Smooth muscle cell (in vitro differentiated cells): ENCODE results near the gene MAP1LC3B2. TPM values are rescaled to one million over a fixed set of nuclear protein-coding genes. Genes with fewer than 3 reads are reported as not detected.
A peak's percentile ranks its signal among the peaks of the same experiment; 100 is the strongest.

Source experiments
- DNase-seq: peaks from one replicate; lab custom pipeline; 2025; ENCODE audit not compliant: unreplicated experiment; lab: John Stamatoyannopoulos, UW
- H2AFZ ChIP-seq: fragments of 200-600 bp; sonication (generic); 2 replicates; pipeline ENCODE4 v1.6.0; 2016; ENCODE audit warnings: antibody characterized with exemption, low read depth, mild to moderate bottlenecking
- H3F3A ChIP-seq: fragments of 200-600 bp; sonication (generic); 2 replicates; pipeline ENCODE4 v1.6.0; 2017; ENCODE audit warnings: antibody characterized with exemption, low read depth
- H3K27ac ChIP-seq: fragments of 200-600 bp; sonication (generic); 2 replicates; pipeline ENCODE4 v1.5.1; 2016; ENCODE audit warnings: low read depth, mild to moderate bottlenecking
- H3K27me3 ChIP-seq: fragments of 200-600 bp; sonication (generic); 2 replicates; pipeline ENCODE4 v1.6.1; 2016; ENCODE audit warnings: low read depth, mild to moderate bottlenecking
- H3K36me3 ChIP-seq: fragments of 200-600 bp; sonication (generic); 2 replicates; pipeline ENCODE4 v1.5.1; 2016; ENCODE audit warnings: low read depth
- H3K4me1 ChIP-seq: fragments of 200-600 bp; sonication (generic); 2 replicates; pipeline ENCODE4 v1.5.1; 2016; ENCODE audit warnings: low read depth
- H3K4me2 ChIP-seq: fragments of 200-600 bp; sonication (generic); 2 replicates; pipeline ENCODE4 v1.6.0; 2016; ENCODE audit warnings: mild to moderate bottlenecking
- H3K4me3 ChIP-seq: fragments of 200-600 bp; sonication (generic); 2 replicates; pipeline ENCODE4 v1.5.1; 2016; ENCODE audit warnings: mild to moderate bottlenecking
- H3K79me2 ChIP-seq: fragments of 200-600 bp; sonication (generic); 2 replicates; pipeline ENCODE4 v1.6.0; 2016; ENCODE audit warnings: low read depth, mild to moderate bottlenecking
- H3K9ac ChIP-seq: fragments of 200-600 bp; sonication (generic); 2 replicates; pipeline ENCODE4 v1.6.0; 2016; ENCODE audit warnings: low read depth
- H3K9me3 ChIP-seq: fragments of 200-600 bp; sonication (generic); replicated peaks from 2 replicates; pipeline ENCODE4 v1.5.1; 2016; ENCODE audit warnings: low read depth
- H4K20me1 ChIP-seq: fragments of 200-600 bp; sonication (generic); 2 replicates; pipeline ENCODE4 v1.6.0; 2016; ENCODE audit warnings: low read depth
- CTCF ChIP-seq: fragments of 200-600 bp; sonication (generic); IDR thresholded peaks from 2 replicates; pipeline ENCODE4 v1.5.1; 2017; ENCODE audit warnings: borderline replicate concordance, mild to moderate bottlenecking, antibody characterized with exemption; ENCODE audit not compliant: insufficient read depth, poor library complexity, severe bottlenecking
- WGBS: methylation state at CpG from one replicate; pipeline ENCODE4 v1.1.7; 2016; ENCODE audit warnings: low lambda C conversion rate; 5-methylcytosine and 5-hydroxymethylcytosine counted together
- polyA plus RNA-seq: library from polyadenylated mRNA; unstranded; fragments of >200 nt; fragmentation: Nextera tagmentation; extraction: Ambion mirVana; gene quantifications from 2 replicates; pipeline ENCODE4 v1.2.1, GENCODE V29; 2016
- total RNA-seq: library from RNA; depleted of rRNA; stranded (reverse); fragments of >200 nt; gene quantifications from 2 replicates; pipeline ENCODE4 v1.2.3, GENCODE V29; 2014

MAP1LC3B2 gene
- total and polyA plus RNA-seq, 2 experiments from 2014 or later, result 0.31 to 4.2 TPM

- no peaks in the 10 kb centered on the region for H4K20me1 ChIP-seq
- H3K9ac ChIP-seq, result no peak overlapping the region
- no peak for TF ChIP-seq CTCF
- no peak overlapping the region for H2AFZ ChIP-seq
- H3K79me2 ChIP-seq, result no peaks in the 10 kb centered on the region
- H3K4me3 ChIP-seq, result no peak overlapping the region
- no peaks in the 10 kb centered on the region for H3F3A ChIP-seq
- WGBS, result 91% methylated on average over 12 of the region's 12 CpGs
- H3K27ac ChIP-seq, result no peak overlapping the region
- H3K4me1 ChIP-seq, result peaks cover 8% of the 10 kb centered on the region
- H3K27me3 ChIP-seq, result no peaks in the 10 kb centered on the region
- no peaks in the 10 kb centered on the region for H3K9me3 ChIP-seq
- DNase-seq, result no peak
- no peaks in the 10 kb centered on the region for H3K36me3 ChIP-seq
- no peak overlapping the region for H3K4me2 ChIP-seq
Measured at GRCh38 chr12:116616536-116617248, 57.5 kb downstream of the MAP1LC3B2 start.

- no peaks in the 10 kb centered on the region for H3F3A ChIP-seq
- no peaks in the 10 kb centered on the region for H3K36me3 ChIP-seq
- H3K9me3 ChIP-seq, result no peaks in the 10 kb centered on the region
- DNase-seq, result no peak
- no peak overlapping the region for H3K4me3 ChIP-seq
- no peak overlapping the region for H3K27ac ChIP-seq
- WGBS, result 89% methylated on average over 3 of the region's 3 CpGs
- H3K4me2 ChIP-seq, result no peak overlapping the region
- peaks cover 8% of the 10 kb centered on the region for H3K4me1 ChIP-seq
- H3K79me2 ChIP-seq, result no peaks in the 10 kb centered on the region
- no peak overlapping the region for H3K9ac ChIP-seq
- no peaks in the 10 kb centered on the region for H3K27me3 ChIP-seq
- no peak for TF ChIP-seq CTCF
- no peak overlapping the region for H2AFZ ChIP-seq
- no peaks in the 10 kb centered on the region for H4K20me1 ChIP-seq
Measured at GRCh38 chr12:116619246-116619645, 60.1 kb downstream of the MAP1LC3B2 start.

GRCh38 chr12:116620124-116620491 lies 60.9 kb downstream of the MAP1LC3B2 start:
- DNase-seq, result no peak
- Histone ChIP-seq H3K9ac (no peak overlapping the region), H3F3A (no peaks in the 10 kb centered on the region), H3K4me1 (peaks cover 3% of the 10 kb centered on the region), H2AFZ (peak overlapping the region; percentile 28), H4K20me1 (no peaks in the 10 kb centered on the region), H3K36me3 (no peaks in the 10 kb centered on the region), H3K9me3 (no peaks in the 10 kb centered on the region), H3K4me2 (no peak overlapping the region), H3K79me2 (no peaks in the 10 kb centered on the region), H3K4me3 (no peak overlapping the region), H3K27me3 (no peaks in the 10 kb centered on the region), H3K27ac (no peak overlapping the region)
- TF ChIP-seq CTCF, result no peak
- WGBS, result 70% methylated on average over 3 of the region's 3 CpGs
